HFFc6 (cell line): Measurements from ENCODE around the gene ZFPL1. TPM values are rescaled to one million over a fixed set of nuclear protein-coding genes. Genes with fewer than 3 reads are reported as not detected.

Experiments used
- DNase-seq: peaks from one replicate; pipeline ENCODE4 v3.0.0-alpha.2; 2018
- H3K27ac Mint-ChIP-seq: 2 replicates; pipeline ENCODE4 v1.8.0; 2020; ENCODE audit warnings: mild to moderate bottlenecking, mixed read lengths
- H3K27me3 Mint-ChIP-seq: 2 replicates; pipeline ENCODE4 v1.8.0; 2021; ENCODE audit warnings: mild to moderate bottlenecking, moderate library complexity, mixed read lengths; ENCODE audit not compliant: insufficient read depth
- H3K36me3 Mint-ChIP-seq: 2 replicates; pipeline ENCODE4 v1.8.0; 2021; ENCODE audit warnings: low read depth, mixed read lengths
- H3K4me1 Mint-ChIP-seq: 2 replicates; pipeline ENCODE4 v1.8.0; 2020; ENCODE audit warnings: low read depth, mixed read lengths
- H3K4me3 Mint-ChIP-seq: 2 replicates; pipeline ENCODE4 v1.8.0; 2020; ENCODE audit warnings: mild to moderate bottlenecking, moderate library complexity, mixed read lengths
- H3K9me3 Mint-ChIP-seq: 2 replicates; pipeline ENCODE4 v1.8.0; 2020; ENCODE audit warnings: mild to moderate bottlenecking, mixed read lengths
- long read RNA-seq: library from polyadenylated mRNA; unstranded; transcript quantifications from one replicate; pipeline ENCODE4 v2.0.0, GENCODE V29; 2019
- total RNA-seq, 6 experiments: library from RNA; stranded (reverse); fragmentation: NEBNext Ultra II Directional; extraction: Animal tissue kit (Norgen Biotek cat#: 25700); gene quantifications; 2 replicates in 1 of 6; 3 replicates in 5 of 6; pipeline ENCODE4 v1.2.3, GENCODE V29; 2021
- TF ChIP-seq, protein P1 (sequence below): fragments of 200-600 bp; sonication (generic); IDR thresholded peaks from 2 replicates; pipeline ENCODE4 v1.5.0; 2021; ENCODE audit warnings: antibody characterized with exemption, mild to moderate bottlenecking

The ZFPL1 gene
- 10 to 100 TPM; 41.0 to 56.6 (median 53.6) TPM for total RNA-seq
- long read RNA-seq, transcript ZFPL1-201 (8 exons, 1,371 nt), result major isoform, 36 of 50 reads
- long read RNA-seq, partial matches to known transcripts, result 7 of 50 reads
- long read RNA-seq, other reads (novel, unspliced or antisense), result 7 of 50 reads

DNA sequence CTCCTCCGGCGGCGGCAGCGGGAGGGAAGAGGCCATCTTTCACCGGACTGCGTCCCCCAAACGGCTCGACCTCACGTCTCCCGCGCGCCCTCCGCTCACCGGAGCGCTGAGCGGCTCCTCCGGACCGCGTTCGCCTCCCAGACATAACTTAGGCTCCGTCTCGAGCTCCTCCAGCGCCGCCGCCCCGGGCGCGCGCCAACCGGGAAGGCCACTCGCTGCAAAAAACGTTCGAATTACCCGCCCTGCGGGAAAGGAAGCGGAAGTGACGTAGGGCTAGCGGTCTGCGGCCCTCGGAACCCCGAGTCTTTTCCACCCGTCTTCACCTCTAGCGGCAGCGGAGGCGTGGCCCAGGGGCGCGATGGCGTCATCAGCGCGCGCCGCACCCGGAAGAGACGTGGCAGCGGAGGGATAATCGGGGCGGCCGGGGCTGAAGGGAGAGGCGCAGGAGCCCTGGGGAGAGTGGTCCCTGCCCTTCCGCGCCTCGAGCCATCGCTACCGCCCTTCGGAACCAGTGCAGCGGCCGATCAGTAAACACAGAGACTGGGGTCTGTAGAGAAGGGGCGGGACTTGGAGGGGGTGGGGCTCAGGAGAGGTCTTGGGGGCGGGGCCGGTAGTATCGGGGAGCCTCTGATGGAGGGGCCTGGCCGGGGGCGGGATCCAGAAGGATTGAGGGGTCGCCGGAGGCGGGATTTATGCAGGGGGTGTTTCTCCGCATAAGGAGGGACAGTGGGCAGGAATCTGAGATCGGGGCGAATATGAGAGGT, at the start of gene ZFPL1, which contains the start of gene CDCA5:
ZFPL1 (plus strand) TSS at position 389 of the 764 bp plus-strand sequence. CDS start 477 bp downstream, outside the sequence.
CDCA5 (minus strand) TSS at position 207 of the 764 bp plus-strand sequence; CDS start at position 145, 62 bp downstream.
- Mint-ChIP-seq H3K4me3 (peak within 1 kb of the TSS; percentile 98), H3K9me3 (no peaks in the 10 kb centered on the region), H3K36me3 (peaks cover 31% of the 10 kb centered on the region), H3K4me1 (peaks cover 41% of the 10 kb centered on the region), H3K27me3 (no peaks in the 10 kb centered on the region; the same call in 1 of the 2 replicates), H3K27ac (peak within 1 kb of the TSS; percentile 97)
- TF ChIP-seq, protein P1, sequence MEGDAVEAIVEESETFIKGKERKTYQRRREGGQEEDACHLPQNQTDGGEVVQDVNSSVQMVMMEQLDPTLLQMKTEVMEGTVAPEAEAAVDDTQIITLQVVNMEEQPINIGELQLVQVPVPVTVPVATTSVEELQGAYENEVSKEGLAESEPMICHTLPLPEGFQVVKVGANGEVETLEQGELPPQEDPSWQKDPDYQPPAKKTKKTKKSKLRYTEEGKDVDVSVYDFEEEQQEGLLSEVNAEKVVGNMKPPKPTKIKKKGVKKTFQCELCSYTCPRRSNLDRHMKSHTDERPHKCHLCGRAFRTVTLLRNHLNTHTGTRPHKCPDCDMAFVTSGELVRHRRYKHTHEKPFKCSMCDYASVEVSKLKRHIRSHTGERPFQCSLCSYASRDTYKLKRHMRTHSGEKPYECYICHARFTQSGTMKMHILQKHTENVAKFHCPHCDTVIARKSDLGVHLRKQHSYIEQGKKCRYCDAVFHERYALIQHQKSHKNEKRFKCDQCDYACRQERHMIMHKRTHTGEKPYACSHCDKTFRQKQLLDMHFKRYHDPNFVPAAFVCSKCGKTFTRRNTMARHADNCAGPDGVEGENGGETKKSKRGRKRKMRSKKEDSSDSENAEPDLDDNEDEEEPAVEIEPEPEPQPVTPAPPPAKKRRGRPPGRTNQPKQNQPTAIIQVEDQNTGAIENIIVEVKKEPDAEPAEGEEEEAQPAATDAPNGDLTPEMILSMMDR, result no peak
- DNase-seq, result peak; percentile 93

DNA sequence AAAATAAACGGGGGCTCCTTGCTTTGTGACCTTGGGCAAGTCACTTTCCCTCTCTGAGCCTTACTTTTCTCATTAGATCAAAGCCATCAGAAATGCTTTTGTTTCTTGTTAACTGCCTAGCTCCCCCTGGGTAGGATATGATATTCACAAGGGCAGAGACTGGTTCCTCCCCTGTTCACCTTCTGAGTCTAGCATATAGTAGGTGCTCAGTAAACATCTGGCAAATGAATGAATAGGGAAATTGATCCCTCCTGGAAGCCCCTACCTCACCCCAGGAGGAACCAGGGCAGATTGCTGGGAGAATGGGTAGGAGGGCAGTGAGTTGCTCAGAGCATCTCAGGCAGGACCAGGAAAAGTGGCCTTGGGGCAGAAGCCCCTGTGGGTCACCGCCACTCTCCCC, 49.6 kb upstream of the ZFPL1 start:
- H3K27me3 Mint-ChIP-seq, result no peaks in the 10 kb centered on the region
- no peaks in the 10 kb centered on the region for H3K4me1 Mint-ChIP-seq
- no peak for DNase-seq
- no peaks in the 10 kb centered on the region for H3K9me3 Mint-ChIP-seq
- H3K27ac Mint-ChIP-seq, result no peak overlapping the region
- no peak overlapping the region for H3K4me3 Mint-ChIP-seq
- TF ChIP-seq, protein P1, result no peak
- no peaks in the 10 kb centered on the region for H3K36me3 Mint-ChIP-seq

DNA sequence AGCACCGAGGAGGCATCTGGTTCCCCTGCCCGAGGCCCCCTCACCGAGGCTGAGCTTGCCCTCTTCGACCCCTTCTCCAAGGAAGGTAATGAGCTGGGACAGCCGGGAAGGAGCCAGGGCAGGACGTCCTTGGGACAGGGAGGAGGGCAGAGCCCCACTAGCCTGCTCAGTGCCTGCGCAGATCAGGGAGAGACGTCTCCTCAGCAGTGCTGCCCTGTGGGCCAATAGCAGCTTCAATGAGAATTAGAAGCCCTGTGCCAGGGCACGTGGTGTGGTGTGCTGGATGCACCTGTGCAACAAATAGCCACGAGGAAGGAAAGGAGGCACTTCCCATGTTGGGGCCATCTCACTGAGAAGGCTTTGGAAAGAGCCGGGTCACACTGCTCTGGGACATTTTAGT, 48.4 kb upstream of the ZFPL1 start:
- no peak overlapping the region for H3K4me3 Mint-ChIP-seq

DNA sequence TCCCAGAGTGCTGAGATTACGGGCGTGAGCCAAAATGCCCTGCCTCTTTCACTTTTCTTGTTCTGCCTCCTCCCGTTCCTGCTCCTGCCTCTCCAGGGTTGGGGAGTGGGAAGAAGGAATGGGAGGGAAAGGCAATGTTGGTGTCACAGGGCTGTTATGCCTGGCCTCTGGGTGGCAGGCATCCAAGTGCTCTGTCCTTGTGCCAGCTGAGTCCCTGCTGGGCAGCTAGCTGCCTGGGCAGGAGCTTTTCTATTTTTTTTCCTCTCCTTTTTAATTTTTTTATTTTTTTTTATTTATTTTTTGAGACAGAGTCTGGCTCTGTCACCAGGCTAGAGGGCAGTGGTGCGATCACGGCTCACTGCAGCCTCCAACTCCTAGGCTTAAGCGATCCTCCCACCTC, 47.1 kb upstream of the ZFPL1 start:
- H3K36me3 Mint-ChIP-seq, result no peaks in the 10 kb centered on the region
- no peaks in the 10 kb centered on the region for H3K4me1 Mint-ChIP-seq
- TF ChIP-seq, protein P1, result no peak
- no peak overlapping the region for H3K4me3 Mint-ChIP-seq
- no peak for DNase-seq
- H3K9me3 Mint-ChIP-seq, result no peaks in the 10 kb centered on the region
- no peaks in the 10 kb centered on the region for H3K27me3 Mint-ChIP-seq
- no peak overlapping the region for H3K27ac Mint-ChIP-seq

More for the DNA sequence above, 48.4 kb upstream of the ZFPL1 start:
- no peaks in the 10 kb centered on the region for H3K36me3 Mint-ChIP-seq
- no peak for DNase-seq
- no peaks in the 10 kb centered on the region for H3K9me3 Mint-ChIP-seq
- no peaks in the 10 kb centered on the region for H3K4me1 Mint-ChIP-seq
- TF ChIP-seq, protein P1, result no peak
- no peak overlapping the region for H3K27ac Mint-ChIP-seq
- no peaks in the 10 kb centered on the region for H3K27me3 Mint-ChIP-seq

DNA sequence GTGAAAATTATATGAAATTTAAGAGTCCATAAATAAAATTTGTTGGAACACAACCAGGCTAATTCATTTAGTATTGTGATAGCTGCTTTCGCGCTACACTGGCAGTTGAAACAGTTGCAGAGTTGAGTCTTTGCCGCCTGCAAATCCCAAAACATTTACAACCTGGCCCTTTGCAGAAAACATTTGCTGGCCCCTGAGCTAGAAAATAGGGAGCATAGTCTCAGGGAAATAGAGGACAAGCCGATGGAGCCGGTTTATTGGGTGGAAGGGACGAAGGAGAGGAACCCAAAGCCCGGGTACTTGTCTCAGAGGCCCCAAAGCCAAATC, 43.5 kb upstream of the ZFPL1 start:
- peak overlapping the region; percentile 88 for H3K4me3 Mint-ChIP-seq
- peaks cover 7% of the 10 kb centered on the region for H3K36me3 Mint-ChIP-seq
- TF ChIP-seq, protein P1, result no peak
- H3K9me3 Mint-ChIP-seq, result no peaks in the 10 kb centered on the region
- DNase-seq, result no peak
- peaks cover 27% of the 10 kb centered on the region for H3K4me1 Mint-ChIP-seq
- no peaks in the 10 kb centered on the region for H3K27me3 Mint-ChIP-seq
- H3K27ac Mint-ChIP-seq, result peak overlapping the region; percentile 80
